NCI-H2107 treated with DMSO at 0.1 percent for 48 hours (cell line): Measurements from ENCODE around the gene CHRNE.
A peak's percentile ranks its signal among the peaks of the same experiment; 100 is the strongest.
"Not testable (repeated sequence)": the region's sequence is repeated elsewhere in the genome, so short reads cannot be mapped to it uniquely, and the experiment has no call there.

Source experiments
- DNase-seq: peaks from one replicate; lab custom pipeline; 2025; ENCODE audit not compliant: unreplicated experiment; lab: John Stamatoyannopoulos, UW

The CHRNE gene

GRCh38 chr17:4939796-4940554, 37.1 kb upstream of the CHRNE start, which contains the start of the genes RNF167 and SLC25A11:
RNF167 (plus strand) TSS chr17:4940268; CDS start chr17:4940910, 642 bp downstream.
SLC25A11 (minus strand) TSS chr17:4940046; CDS start chr17:4939910, 136 bp downstream.
- DNase-seq, result peak; percentile 82

- DNase-seq, result no peak
Observed at GRCh38 chr17:4939546-4939795, 36.6 kb upstream of the CHRNE start.

DNA sequence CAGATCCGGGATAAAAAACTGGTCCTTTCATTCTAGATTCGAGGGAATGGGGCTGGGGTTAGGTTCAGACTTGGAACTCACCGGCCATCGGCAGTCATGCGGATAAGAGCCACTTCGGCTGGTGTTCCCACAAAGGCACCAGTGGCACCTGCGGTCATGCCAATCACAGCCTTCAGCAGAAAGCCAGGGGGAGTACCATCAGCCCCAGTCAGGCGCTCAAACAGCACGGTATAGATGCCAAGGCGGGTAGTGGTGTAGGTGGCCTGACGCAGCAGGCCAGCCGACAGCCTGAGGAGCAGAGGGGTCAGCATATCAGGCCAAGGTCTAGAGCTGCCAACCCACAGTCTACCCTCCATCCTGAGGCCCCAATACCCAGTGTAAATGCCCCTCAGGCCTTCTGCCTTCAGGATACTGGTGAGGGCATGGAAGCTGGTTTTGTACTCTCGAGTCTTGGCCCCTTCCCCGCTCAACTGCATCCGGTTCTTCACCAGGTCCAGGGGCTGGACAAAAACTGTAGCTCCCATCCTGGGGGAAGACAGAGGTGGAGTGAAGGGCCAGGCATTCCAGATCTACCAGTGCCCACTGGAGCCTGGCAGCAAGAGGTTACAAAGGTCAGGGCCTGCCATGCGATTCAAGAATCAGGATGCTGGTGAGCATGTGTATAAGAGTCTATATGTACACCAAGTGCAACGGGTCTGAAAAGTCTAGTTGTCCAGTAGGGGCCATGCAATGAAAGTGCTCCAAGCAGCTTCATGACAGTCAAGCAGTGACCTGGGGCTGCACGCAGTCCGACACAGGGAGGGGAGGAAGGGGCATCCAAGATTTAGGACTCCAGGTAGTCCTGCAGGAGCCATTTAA, 36.0 kb upstream of the CHRNE start:
- DNase-seq, result no peak

GRCh38 chr17:4938069-4938491, 35.2 kb upstream of the CHRNE start:
- no peak for DNase-seq

GRCh38 chr17:4937553-4937952, 34.7 kb upstream of the CHRNE start:
- no peak for DNase-seq

GRCh38 chr17:4936436-4936835, 33.5 kb upstream of the CHRNE start:
- DNase-seq, result no peak

- no peak for DNase-seq
Observed at GRCh38 chr17:4935650-4936049, 32.8 kb upstream of the CHRNE start.

DNA sequence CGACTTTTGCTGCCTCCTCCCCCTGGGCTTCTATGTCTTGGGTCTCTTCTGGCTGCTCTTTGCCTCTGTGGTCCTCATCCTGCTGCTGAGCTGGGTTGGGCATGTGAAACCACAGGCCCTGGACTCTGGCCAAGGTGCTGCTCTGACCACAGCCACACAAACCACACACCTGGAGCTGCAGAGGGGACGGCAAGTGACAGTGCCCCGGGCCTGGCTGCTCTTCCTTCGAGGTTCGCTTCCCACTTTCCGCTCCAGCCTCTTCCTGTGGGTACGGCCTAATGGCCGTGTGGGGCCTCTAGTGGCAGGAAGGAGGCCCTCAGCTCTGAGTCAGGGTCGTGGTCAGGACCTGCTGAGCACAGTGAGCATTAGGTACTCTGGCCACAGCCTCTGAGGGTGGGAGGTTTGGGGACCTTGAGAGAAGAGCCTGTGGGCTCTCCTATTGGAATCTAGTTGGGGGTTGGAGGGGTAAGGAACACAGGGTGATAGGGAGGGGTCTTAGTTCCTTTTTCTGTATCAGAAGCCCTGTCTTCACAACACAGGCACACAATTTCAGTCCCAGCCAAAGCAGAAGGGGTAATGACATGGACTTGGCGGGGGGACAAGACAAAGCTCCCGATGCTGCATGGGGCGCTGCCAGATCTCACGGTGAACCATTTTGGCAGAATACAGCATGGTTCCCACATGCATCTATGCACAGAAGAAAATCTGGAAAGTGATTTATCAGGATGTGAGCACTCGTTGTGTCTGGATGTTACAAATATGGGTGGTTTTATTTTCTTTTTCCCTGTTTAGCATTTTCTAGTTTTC, 31.5 kb upstream of the CHRNE start:
- no peak for DNase-seq

- no peak for DNase-seq
Observed at GRCh38 chr17:4933646-4934045, 30.7 kb upstream of the CHRNE start.

- DNase-seq, result no peak
Observed at GRCh38 chr17:4932756-4933155, 29.9 kb upstream of the CHRNE start.

- DNase-seq, result no peak
Observed at GRCh38 chr17:4931963-4932362, 29.1 kb upstream of the CHRNE start, which contains the start of gene GP1BA. GP1BA (plus strand) TSS chr17:4932277; CDS start chr17:4932605, 328 bp downstream.

DNA sequence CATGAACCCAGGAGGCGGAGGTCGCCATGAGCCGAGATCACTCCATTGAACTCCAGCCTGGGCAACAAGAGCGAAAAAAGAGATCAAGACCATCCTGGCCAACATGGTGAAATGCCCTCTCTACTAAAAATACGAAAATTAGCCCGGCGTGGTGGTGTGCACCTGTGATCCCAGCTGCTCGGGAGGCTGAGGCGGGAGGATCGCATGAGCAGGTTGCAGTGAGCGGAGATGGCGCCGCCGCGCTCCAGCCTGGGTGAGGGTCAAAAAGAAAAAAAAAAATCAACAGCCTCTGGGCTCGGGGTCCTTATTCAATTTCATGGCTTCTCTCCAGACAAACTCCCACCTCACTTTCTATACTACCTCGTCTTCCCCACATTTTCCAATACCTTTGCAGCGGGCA, 26.0 kb upstream of the CHRNE start:
- DNase-seq, result no peak

DNA sequence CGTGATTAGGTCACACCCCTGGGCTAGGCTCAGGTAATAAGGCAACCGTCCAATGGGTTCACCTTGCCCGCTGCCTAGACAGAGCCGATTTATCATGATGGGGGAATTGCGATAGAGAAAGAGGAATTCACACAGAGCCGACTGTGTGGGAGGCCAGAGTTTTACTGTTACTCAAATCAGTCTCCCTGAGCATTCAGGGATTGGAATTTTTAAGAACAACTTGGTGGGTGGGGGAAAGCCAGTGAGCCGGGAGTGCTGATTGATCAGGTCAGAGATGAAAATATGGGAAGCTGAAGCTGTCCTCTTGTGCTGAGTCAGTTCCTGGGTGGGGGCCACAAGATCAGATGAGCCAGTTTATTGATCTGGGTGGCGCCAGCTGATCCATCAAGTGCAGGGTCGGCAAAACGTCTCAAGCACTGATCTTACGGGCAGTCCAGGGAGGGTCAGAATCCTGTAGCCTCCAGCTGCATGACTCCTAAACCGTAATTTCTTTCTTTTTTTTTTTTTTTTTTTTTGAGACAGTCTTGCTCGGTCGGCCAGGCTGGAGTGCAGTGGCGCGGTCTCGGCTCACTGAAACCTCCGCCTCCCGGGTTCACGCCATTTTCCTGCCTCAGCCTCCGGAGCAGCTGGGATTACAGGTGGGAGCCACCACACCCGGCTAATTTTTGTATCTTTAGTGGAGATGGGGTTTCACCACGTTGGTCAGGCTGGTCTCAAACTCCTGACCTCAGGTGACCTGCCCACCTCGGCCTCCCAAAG, 23.9 kb upstream of the CHRNE start:
- not testable (repeated sequence) for DNase-seq

- no peak for DNase-seq
Observed at GRCh38 chr17:4921320-4921719, 18.4 kb upstream of the CHRNE start.

GRCh38 chr17:4920351-4921048, 17.6 kb upstream of the CHRNE start:
- DNase-seq, result no peak

GRCh38 chr17:4919511-4920047, 16.7 kb upstream of the CHRNE start:
- no peak for DNase-seq

GRCh38 chr17:4914551-4914950, 11.7 kb upstream of the CHRNE start:
- DNase-seq, result not testable (repeated sequence)

DNA sequence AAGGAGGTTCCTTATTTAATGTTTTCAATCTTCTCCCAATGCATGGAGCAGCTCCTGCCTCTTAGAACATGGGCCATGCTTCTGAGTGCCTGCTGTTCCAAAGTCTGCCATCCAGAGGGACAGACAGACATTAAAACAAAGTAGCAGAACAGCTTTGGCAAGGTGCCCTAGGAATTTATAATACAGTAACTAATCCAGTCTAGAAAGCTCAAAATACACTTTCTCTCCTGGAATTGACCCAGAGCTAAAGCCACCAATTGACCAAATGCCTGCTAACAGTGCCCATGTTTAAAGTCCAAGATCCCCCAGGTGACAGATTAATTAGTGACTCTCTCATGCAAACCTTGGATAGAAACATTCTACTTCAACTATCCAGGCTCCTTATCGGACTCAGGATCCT, 11.1 kb upstream of the CHRNE start:
- DNase-seq, result no peak

DNA sequence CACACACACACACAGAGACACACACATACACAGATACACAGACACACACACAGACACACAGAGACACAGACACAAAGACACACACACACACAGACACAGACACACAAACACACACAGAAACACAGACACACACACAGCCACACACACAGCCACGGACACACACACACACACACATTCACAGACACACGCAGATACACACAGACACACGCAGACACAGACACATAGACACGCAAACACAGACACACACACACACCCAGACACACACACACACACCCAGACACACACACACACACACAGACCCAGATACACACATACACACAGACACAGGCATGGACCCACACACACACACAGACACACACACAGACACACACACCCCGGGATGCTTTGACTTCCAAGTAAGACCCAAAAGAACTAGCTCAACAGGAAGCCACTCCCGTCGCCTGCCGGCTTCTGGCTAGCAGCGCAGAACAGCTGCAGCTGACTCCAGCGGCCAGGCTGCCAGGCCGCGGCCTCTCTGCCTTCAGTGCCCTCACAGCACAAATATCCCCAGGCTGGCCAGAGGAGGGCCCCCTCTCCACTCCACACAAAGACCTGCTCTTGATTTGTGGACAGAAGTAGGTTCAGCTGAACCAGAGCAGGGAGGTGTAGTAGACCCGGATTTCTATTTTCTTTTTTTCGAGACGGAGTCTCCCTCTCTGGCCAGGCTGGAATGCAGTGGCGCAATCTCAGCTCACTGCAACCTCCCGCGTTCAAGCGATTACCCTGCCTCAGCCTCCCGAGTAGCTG, 6.0 kb upstream of the CHRNE start:
- DNase-seq, result peak; percentile 69
